MCF 10A (cell line): ENCODE measurements around the gene GPRC5D. TPM values are rescaled to one million over a fixed set of nuclear protein-coding genes. Genes with fewer than 3 reads are reported as not detected.

Experiments used
- BruUV-seq: library from RNA; stranded (reverse); fragments of 400-500 nt; replicated peaks from 2 replicates; lab custom pipeline; 2021; lab: Mats Ljungman, UMichigan
- CTCF ChIA-PET: fragments of 300-600 bp; sonication (Branson Sonifier 250); formaldehyde crosslinking; extraction: SDS; loops from one replicate; lab custom pipeline; 2021; ENCODE audit warnings: antibody characterized with exemption, inconsistent platforms; lab: Yijun Ruan, JAX
- POLR2A ChIA-PET: fragments of 300-600, 350-650 bp; sonication (Branson Sonifier 250); formaldehyde crosslinking; extraction: SDS; loops from one replicate; lab custom pipeline; 2020; ENCODE audit warnings: antibody characterized with exemption, inconsistent platforms; lab: Yijun Ruan, JAX
- DNase-seq: peaks from one replicate; pipeline ENCODE4 v3.0.0-alpha.2; 2018; ENCODE audit not compliant: unreplicated experiment
- H3K27ac Mint-ChIP-seq: one replicate; pipeline ENCODE4 v1.8.0; 2022; ENCODE audit warnings: mild to moderate bottlenecking, low read depth, mixed read lengths; ENCODE audit not compliant: unreplicated experiment
- H3K27me3 Mint-ChIP-seq: one replicate; pipeline ENCODE4 v1.8.0; 2022; ENCODE audit warnings: mixed read lengths; ENCODE audit not compliant: insufficient read depth, unreplicated experiment
- H3K36me3 Mint-ChIP-seq: one replicate; pipeline ENCODE4 v1.8.0; 2022; ENCODE audit warnings: mild to moderate bottlenecking, moderate library complexity, mixed read lengths; ENCODE audit not compliant: insufficient read depth, unreplicated experiment
- H3K4me1 Mint-ChIP-seq: one replicate; pipeline ENCODE4 v1.8.0; 2022; ENCODE audit warnings: mixed read lengths; ENCODE audit not compliant: insufficient read depth, unreplicated experiment
- H3K4me3 Mint-ChIP-seq: one replicate; pipeline ENCODE4 v1.8.0; 2022; ENCODE audit warnings: mild to moderate bottlenecking, moderate library complexity, mixed read lengths; ENCODE audit not compliant: unreplicated experiment
- H3K9me3 Mint-ChIP-seq: one replicate; pipeline ENCODE4 v1.8.0; 2022; ENCODE audit warnings: mixed read lengths; ENCODE audit not compliant: unreplicated experiment
- intact Hi-C: fragments of 100-400 bp; cut with micrococcal nuclease; formaldehyde crosslinking; loops from 2 replicates; pipeline ENCODE4 v1.14.1; 2022
- total RNA-seq: library from RNA; stranded (reverse); gene quantifications from 2 replicates; pipeline ENCODE4 v1.2.3, GENCODE V29; 2022
- TF ChIP-seq, protein P1 (sequence below): fragments of 200-600 bp; IDR thresholded peaks from one replicate; pipeline ENCODE4 v1.8.0; 2022; ENCODE audit warnings: antibody characterized with exemption, mild to moderate bottlenecking; ENCODE audit not compliant: unreplicated experiment

Gene GPRC5D
- total RNA-seq, 1 experiment from 2014 or later: not detected

DNA sequence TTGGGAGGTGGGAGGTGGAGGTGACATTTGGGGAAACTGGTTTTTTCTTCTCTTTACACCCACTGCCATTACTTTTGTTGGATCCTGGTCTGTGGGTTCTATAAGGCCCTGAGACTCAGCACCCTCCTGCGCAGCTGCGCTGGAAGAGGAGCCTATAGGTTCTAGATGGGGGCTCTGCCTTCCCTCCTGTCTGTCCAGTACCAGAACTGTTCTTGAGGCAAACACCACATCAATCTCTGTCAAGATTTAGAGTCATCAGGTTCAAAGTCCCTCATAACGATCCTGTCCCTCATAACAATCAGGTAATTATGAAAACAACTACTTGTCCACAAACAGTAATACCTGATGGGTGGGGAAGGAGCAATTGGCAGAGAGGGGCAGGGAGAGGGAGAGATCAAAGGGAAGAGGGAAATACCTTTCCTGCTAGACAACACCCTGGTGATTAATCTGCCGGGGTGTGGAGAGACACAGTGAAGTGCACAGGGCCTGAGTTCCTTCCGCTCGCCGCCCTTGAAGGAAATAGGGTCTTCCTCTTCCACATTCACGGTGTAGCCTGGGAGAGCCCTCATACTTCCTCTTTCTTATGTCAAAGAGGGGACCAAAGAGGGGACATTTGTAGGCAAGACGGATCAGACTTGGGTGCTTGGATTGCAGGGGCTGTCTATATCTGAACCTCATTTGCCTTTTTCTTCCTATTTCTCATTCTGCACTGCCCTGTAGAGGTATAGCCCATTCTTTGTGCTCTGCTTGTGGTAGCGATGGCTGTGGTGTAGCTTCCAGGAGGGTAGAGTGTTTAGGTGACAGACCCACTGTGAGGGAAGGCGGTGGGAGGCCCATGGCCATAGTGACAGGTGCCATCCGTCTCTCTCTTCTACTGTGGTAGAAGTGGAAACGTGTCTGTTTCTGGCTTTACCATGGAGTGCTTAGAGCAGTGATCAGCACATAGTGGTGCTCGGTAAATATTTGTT lies 48.0 kb downstream of the GPRC5D start:
- Mint-ChIP-seq H3K9me3 (no peaks in the 10 kb centered on the region), H3K27me3 (no peaks in the 10 kb centered on the region), H3K36me3 (peaks cover 26% of the 10 kb centered on the region), H3K4me3 (no peak overlapping the region), H3K27ac (no peak overlapping the region), H3K4me1 (peaks cover 48% of the 10 kb centered on the region)
- TF ChIP-seq, protein P1, sequence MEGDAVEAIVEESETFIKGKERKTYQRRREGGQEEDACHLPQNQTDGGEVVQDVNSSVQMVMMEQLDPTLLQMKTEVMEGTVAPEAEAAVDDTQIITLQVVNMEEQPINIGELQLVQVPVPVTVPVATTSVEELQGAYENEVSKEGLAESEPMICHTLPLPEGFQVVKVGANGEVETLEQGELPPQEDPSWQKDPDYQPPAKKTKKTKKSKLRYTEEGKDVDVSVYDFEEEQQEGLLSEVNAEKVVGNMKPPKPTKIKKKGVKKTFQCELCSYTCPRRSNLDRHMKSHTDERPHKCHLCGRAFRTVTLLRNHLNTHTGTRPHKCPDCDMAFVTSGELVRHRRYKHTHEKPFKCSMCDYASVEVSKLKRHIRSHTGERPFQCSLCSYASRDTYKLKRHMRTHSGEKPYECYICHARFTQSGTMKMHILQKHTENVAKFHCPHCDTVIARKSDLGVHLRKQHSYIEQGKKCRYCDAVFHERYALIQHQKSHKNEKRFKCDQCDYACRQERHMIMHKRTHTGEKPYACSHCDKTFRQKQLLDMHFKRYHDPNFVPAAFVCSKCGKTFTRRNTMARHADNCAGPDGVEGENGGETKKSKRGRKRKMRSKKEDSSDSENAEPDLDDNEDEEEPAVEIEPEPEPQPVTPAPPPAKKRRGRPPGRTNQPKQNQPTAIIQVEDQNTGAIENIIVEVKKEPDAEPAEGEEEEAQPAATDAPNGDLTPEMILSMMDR: no peak
- CTCF ChIA-PET: interaction anchor here (0.6 to 3.4 kb wide), 8 partner anchors 12 to 351 kb away, joined by 3 to 26 read pairs (median 4); no protein-coding TSS in a partner anchor
- BruUV-seq: no TSS peak
- intact Hi-C loops: loop anchor here (5.0 kb wide), 2 partner anchors 187 to 198 kb away; partner anchors contain the start of genes CDKN1B and GSG1
- DNase-seq: peak; percentile 44
- POLR2A ChIA-PET: no interaction called here

DNA sequence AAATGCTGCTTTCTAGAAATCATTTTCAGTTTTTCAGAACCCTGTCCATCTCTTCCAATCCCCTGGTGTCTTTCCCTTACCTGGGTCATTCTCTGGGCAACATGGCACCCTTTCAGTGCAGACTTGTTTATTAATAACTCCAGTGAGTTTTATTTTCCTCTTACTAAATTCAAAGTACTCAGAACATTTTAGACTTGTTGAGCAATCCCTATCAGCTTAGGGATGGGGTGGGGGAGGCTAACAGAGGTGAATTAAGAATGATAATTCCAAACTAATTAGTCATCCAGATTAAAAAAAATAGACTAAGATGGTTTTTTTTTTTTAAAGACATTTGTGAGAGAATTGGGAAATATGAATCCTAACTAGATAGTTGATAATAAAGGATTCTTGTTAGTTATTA lies 49.9 kb downstream of the GPRC5D start:
- CTCF ChIA-PET: interaction anchor here (0.5 to 2.9 kb wide), 10 partner anchors 10 to 310 kb away, joined by 3 to 22 read pairs (median 6); partner anchors contain the start of gene GPRC5A
- H3K4me1 Mint-ChIP-seq: peaks cover 48% of the 10 kb centered on the region
- peaks cover 18% of the 10 kb centered on the region for H3K36me3 Mint-ChIP-seq
- peak overlapping the region; percentile 91 for H3K27ac Mint-ChIP-seq
- TF ChIP-seq, protein P1: no peak
- H3K27me3 Mint-ChIP-seq: no peaks in the 10 kb centered on the region
- DNase-seq: peak; percentile 75
- no peaks in the 10 kb centered on the region for H3K9me3 Mint-ChIP-seq
- peak overlapping the region; percentile 68 for H3K4me3 Mint-ChIP-seq
- intact Hi-C loops: loop anchor here (5.0 kb wide), 2 partner anchors 185 to 200 kb away; partner anchors contain the start of genes CDKN1B and GSG1
- BruUV-seq: TSS peak; percentile 72
- POLR2A ChIA-PET: interaction anchor here (0.6 to 5.3 kb wide), 12 partner anchors 10 to 321 kb away, joined by 3 to 81 read pairs (median 5); partner anchors contain the start of genes DDX47, EMP1 and GPRC5A

DNA sequence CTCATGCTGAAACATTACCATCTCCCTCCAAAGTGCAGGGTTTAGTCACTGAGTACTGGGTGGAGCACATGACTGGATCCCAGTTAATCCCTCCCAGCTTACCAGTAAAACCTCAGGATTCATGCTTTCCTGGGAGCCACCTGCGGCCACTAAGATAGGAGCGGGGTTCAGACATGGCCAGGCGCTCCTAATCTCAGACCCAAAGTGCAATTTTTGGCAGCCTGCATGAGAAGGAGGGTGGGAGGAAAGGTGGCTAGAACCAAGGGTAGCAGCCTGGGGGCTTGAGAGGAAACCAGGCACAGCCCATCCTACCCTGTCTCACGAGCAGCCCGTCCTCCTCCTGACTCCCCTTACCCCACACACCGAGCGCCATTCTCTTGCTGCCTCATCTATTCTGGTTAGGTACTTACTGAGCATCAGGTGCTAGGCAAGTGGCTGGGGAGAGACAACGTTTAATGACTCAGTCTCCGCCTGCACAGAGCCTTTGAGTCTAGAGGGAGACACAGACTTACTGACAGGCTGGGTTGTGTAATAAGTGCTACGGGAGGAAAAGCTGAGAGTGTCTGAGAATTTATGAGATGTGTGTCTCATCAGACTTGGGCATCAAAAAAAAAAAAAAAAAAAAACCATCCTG lies 50.7 kb downstream of the GPRC5D start:
- CTCF ChIA-PET: interaction anchor here (0.7 to 2.9 kb wide), 9 partner anchors 10 to 311 kb away, joined by 3 to 22 read pairs (median 7); partner anchors contain the start of gene GPRC5A
- peaks cover 15% of the 10 kb centered on the region for H3K36me3 Mint-ChIP-seq
- peaks cover 53% of the 10 kb centered on the region for H3K4me1 Mint-ChIP-seq
- H3K4me3 Mint-ChIP-seq: peak overlapping the region; percentile 68
- BruUV-seq: no TSS peak
- no peaks in the 10 kb centered on the region for H3K27me3 Mint-ChIP-seq
- peak overlapping the region; percentile 91 for H3K27ac Mint-ChIP-seq
- no peaks in the 10 kb centered on the region for H3K9me3 Mint-ChIP-seq
- TF ChIP-seq, protein P1: no peak
- POLR2A ChIA-PET: interaction anchor here (0.6 to 5.3 kb wide), 22 partner anchors 10 to 322 kb away, joined by 3 to 81 read pairs (median 4); partner anchors contain the start of genes DDX47, EMP1 and GPRC5A
- DNase-seq: peak; percentile 96
- intact Hi-C loops: loop anchor here (5.0 kb wide), 2 partner anchors 184 to 201 kb away; partner anchors contain the start of genes CDKN1B and GSG1
